DMS114 treated with DMSO at 0.1 percent for 48 hours (cell line): ENCODE data around the gene PPM1G.

Source experiments
- DNase-seq: peaks from one replicate; lab custom pipeline; 2025; ENCODE audit not compliant: unreplicated experiment; lab: John Stamatoyannopoulos, UW

Gene PPM1G

GRCh38 chr2:27336173-27336572 is 73.2 kb downstream of the PPM1G start:
- DNase-seq, result no peak

- DNase-seq, result no peak
Observed at GRCh38 chr2:27335311-27335710, 74.1 kb downstream of the PPM1G start.
